Upper lobe of right lung (tissue), 1 donor: ENCODE data around the gene SAMD4B. TPM values are rescaled to one million over a fixed set of nuclear protein-coding genes. Genes with fewer than 3 reads are reported as not detected.
A peak's percentile ranks its signal among the peaks of the same experiment; 100 is the strongest.

Source experiments
- ATAC-seq: fragments of 200-7000 bp; cut with Tn5 transposase; one replicate; pipeline ENCODE4 v1.9.1; 2020; ENCODE audit warnings: mild to moderate bottlenecking, moderate library complexity
- DNase-seq: peaks from one replicate; pipeline ENCODE4 v3.0.0-alpha.2; 2020
- H3K27ac ChIP-seq: fragments of 200-600 bp; one replicate; pipeline ENCODE4 v1.8.0; 2022
- H3K27me3 ChIP-seq: fragments of 200-600 bp; one replicate; pipeline ENCODE4 v1.8.0; 2022; ENCODE audit warnings: mild to moderate bottlenecking
- H3K36me3 ChIP-seq: fragments of 200-600 bp; one replicate; pipeline ENCODE4 v1.8.0; 2022
- H3K4me1 ChIP-seq: fragments of 200-600 bp; one replicate; pipeline ENCODE4 v1.8.0; 2022
- H3K4me3 ChIP-seq: fragments of 200-600 bp; one replicate; pipeline ENCODE4 v1.8.0; 2022; ENCODE audit warnings: mild to moderate bottlenecking
- H3K9me3 ChIP-seq: fragments of 200-600 bp; one replicate; pipeline ENCODE4 v1.8.0; 2022
- CTCF ChIP-seq: fragments of 200-600 bp; IDR thresholded peaks from one replicate; pipeline ENCODE4 v1.8.0; 2022; ENCODE audit warnings: antibody characterized with exemption
- intact Hi-C: fragments of 100-400 bp; cut with DNase I; formaldehyde crosslinking; loops from one replicate; pipeline ENCODE4 v1.11.0; 2022
- total RNA-seq: library from RNA; stranded (reverse); fragmentation: NEBNext Ultra II Directional; extraction: Animal tissue kit (Norgen Biotek cat#: 25700); gene quantifications from one replicate; pipeline ENCODE4 v1.2.1, GENCODE V29; 2021
- donor health status: DM: no; HTN: yes; CAD: no; lungs with severe emphysema.

Gene SAMD4B
- total RNA-seq, 1 donor from 2014 or later = 81.2 TPM

- ATAC-seq (peak; percentile 25), DNase-seq (no peak)
- Histone ChIP-seq H3K27me3 (no peaks in the 10 kb centered on the region), H3K27ac (no peak overlapping the region), H3K9me3 (no peaks in the 10 kb centered on the region), H3K4me3 (no peak overlapping the region), H3K4me1 (peaks cover 3% of the 10 kb centered on the region), H3K36me3 (peaks cover 89% of the 10 kb centered on the region)
- no peak for TF ChIP-seq CTCF
- intact Hi-C loops = no loop called here
These were observed 42.8 kb downstream of the SAMD4B start for GRCh38 chr19:39384839-39385568.

GRCh38 chr19:39385629-39386411 is 43.6 kb downstream of the SAMD4B start:
- ATAC-seq (no peak), DNase-seq (no peak)
- Histone ChIP-seq H3K27me3 (no peaks in the 10 kb centered on the region), H3K9me3 (no peaks in the 10 kb centered on the region), H3K36me3 (peaks cover 80% of the 10 kb centered on the region), H3K4me1 (peaks cover 8% of the 10 kb centered on the region), H3K4me3 (no peak overlapping the region), H3K27ac (no peak overlapping the region)
- TF ChIP-seq CTCF = no peak
- intact Hi-C loops = no loop called here

GRCh38 chr19:39386557-39386956 is 44.3 kb downstream of the SAMD4B start:
- Histone ChIP-seq H3K9me3 (no peaks in the 10 kb centered on the region), H3K27me3 (no peaks in the 10 kb centered on the region), H3K4me1 (peaks cover 8% of the 10 kb centered on the region), H3K27ac (no peak overlapping the region), H3K36me3 (peaks cover 73% of the 10 kb centered on the region), H3K4me3 (no peak overlapping the region)
- intact Hi-C loops = no loop called here
- TF ChIP-seq CTCF = no peak
- ATAC-seq (no peak), DNase-seq (no peak)

GRCh38 chr19:39388657-39389056 is 46.4 kb downstream of the SAMD4B start:
- no peaks in the 10 kb centered on the region for H3K9me3 ChIP-seq
- ATAC-seq (no peak), DNase-seq (no peak)
- intact Hi-C loops = no loop called here
- no peak overlapping the region for H3K27ac ChIP-seq
- no peaks in the 10 kb centered on the region for H3K27me3 ChIP-seq
- peaks cover 16% of the 10 kb centered on the region for H3K4me1 ChIP-seq
- no peak for TF ChIP-seq CTCF
- H3K4me3 ChIP-seq = no peak overlapping the region
- H3K36me3 ChIP-seq = peaks cover 61% of the 10 kb centered on the region

- ATAC-seq = no peak
- peaks cover 60% of the 10 kb centered on the region for H3K36me3 ChIP-seq
- intact Hi-C loops = no loop called here
These were observed 47.6 kb downstream of the SAMD4B start for GRCh38 chr19:39389631-39390414.

More at GRCh38 chr19:39389631-39390414, 47.6 kb downstream of the SAMD4B start:
- peak overlapping the region; percentile 96 for H3K27ac ChIP-seq
- TF ChIP-seq CTCF = no peak
- no peaks in the 10 kb centered on the region for H3K9me3 ChIP-seq
- no peak for DNase-seq
- H3K4me1 ChIP-seq = peaks cover 16% of the 10 kb centered on the region
- H3K27me3 ChIP-seq = no peaks in the 10 kb centered on the region
- H3K4me3 ChIP-seq = peak overlapping the region; percentile 69
